ENCODE measurements around the gene HIPK4.
"Not testable (repeated sequence)": the region's sequence is repeated elsewhere in the genome, so short reads cannot be mapped to it uniquely, and the experiment has no call there.

HIPK4 gene

GRCh38 chr19:40371802-40372122, 18.2 kb downstream of the HIPK4 start:
- TF ChIP-seq CTCF (conservative IDR thresholded peaks at IDR 0.05; ENCODE audit: low read length) = no peak
- no peak for DNase-seq (ENCODE audit: low read depth)
- no peak overlapping the region for H3K4me3 ChIP-seq (ENCODE audit: low read length)

GRCh38 chr19:40370997-40371801, 18.8 kb downstream of the HIPK4 start:
- DNase-seq (ENCODE audit: low read depth) = no peak
- no peak for TF ChIP-seq CTCF (conservative IDR thresholded peaks at IDR 0.05; ENCODE audit: low read length)

GRCh38 chr19:40370253-40370652, 19.7 kb downstream of the HIPK4 start:
- H3K4me3 ChIP-seq (ENCODE audit: low read length); DNase-seq (ENCODE audit: low read depth): not testable (repeated sequence)

More at GRCh38 chr19:40370997-40371801, 18.8 kb downstream of the HIPK4 start:
- no peak overlapping the region for H3K4me3 ChIP-seq (ENCODE audit: low read length)

- H3K4me3 ChIP-seq (ENCODE audit: low read length) = no peak overlapping the region
- no peak for DNase-seq (ENCODE audit: low read depth)
- no peak for TF ChIP-seq CTCF (conservative IDR thresholded peaks at IDR 0.05; ENCODE audit: low read length)
Measured at GRCh38 chr19:40369797-40370196, 20.2 kb downstream of the HIPK4 start.

- no peak for TF ChIP-seq CTCF (conservative IDR thresholded peaks at IDR 0.05; ENCODE audit: low read length)
- DNase-seq (ENCODE audit: low read depth) = no peak
- no peak overlapping the region for H3K4me3 ChIP-seq (ENCODE audit: low read length)
Measured at GRCh38 chr19:40367577-40368434, 22.2 kb downstream of the HIPK4 start.

GRCh38 chr19:40366697-40367561, 23.1 kb downstream of the HIPK4 start:
- no peak for DNase-seq (ENCODE audit: low read depth)
- no peak overlapping the region for H3K4me3 ChIP-seq (ENCODE audit: low read length)
- TF ChIP-seq CTCF (conservative IDR thresholded peaks at IDR 0.05; ENCODE audit: low read length) = no peak

Measured in AG10803 (cell line).